Psoas muscle (tissue), 8 donors: ENCODE measurements around the gene RPP38. TPM values are rescaled to one million over a fixed set of nuclear protein-coding genes. Genes with fewer than 3 reads are reported as not detected.

Source experiments
- ATAC-seq, 4 donors: fragments of 200-7000 bp; cut with Tn5 transposase; one replicate each; pipeline ENCODE4 v1.9.1; 2020; ENCODE audit warnings: moderate library complexity in 3 of 4, mild to moderate bottlenecking in 2 of 4
- DNase-seq, 2 donors: peaks; one replicate each; pipeline ENCODE4 v3.0.0-alpha.2; 2020
- H3K27ac ChIP-seq: fragments of 200-600 bp; one replicate; pipeline ENCODE4 v1.8.0; 2022
- H3K27me3 ChIP-seq, 3 donors: fragments of 200-600 bp in 1 of 3; one replicate each; pipeline versions ENCODE4 v1.6.1 to v1.8.0; 2013 to 2022; ENCODE audit warnings: low read length in 2 of 3, mild to moderate bottlenecking in 2 of 3, moderate library complexity in 1 of 3; ENCODE audit not compliant: insufficient read depth in 3 of 3
- H3K36me3 ChIP-seq, 2 donors: fragments of 200-600 bp in 1 of 2; one replicate each; pipeline versions ENCODE4 v1.6.1 to v1.8.0; 2013 to 2022; ENCODE audit warnings: low read depth in 1 of 2, mild to moderate bottlenecking in 1 of 2, moderate library complexity in 1 of 2; ENCODE audit not compliant: insufficient read depth in 1 of 2
- H3K4me1 ChIP-seq: fragments of 200-600 bp; one replicate; pipeline ENCODE4 v1.8.0; 2022
- H3K4me3 ChIP-seq: fragments of 200-600 bp; one replicate; pipeline ENCODE4 v1.8.0; 2022; ENCODE audit warnings: mild to moderate bottlenecking
- H3K9me3 ChIP-seq: fragments of 200-600 bp; one replicate; pipeline ENCODE4 v1.8.0; 2022
- CTCF ChIP-seq: fragments of 200-600 bp; IDR thresholded peaks from one replicate; pipeline ENCODE4 v1.8.0; 2022; ENCODE audit warnings: antibody characterized with exemption
- WGBS, 3 donors: extraction: QIAGEN DNeasy Blood & Tissue Kit; methylation state at CpG; one replicate each; pipeline versions ENCODE4 v1.1.6 to v1.1.7; 2013; 5-methylcytosine and 5-hydroxymethylcytosine counted together
- intact Hi-C, 2 donors: fragments of 100-400 bp; cut with DNase I; formaldehyde crosslinking; loops; one replicate each; pipeline versions ENCODE4 v1.11.0 to v1.14.2; 2022
- polyA plus RNA-seq, 3 donors: library from polyadenylated mRNA; stranded (reverse); fragments of 200-250 nt; gene quantifications; one replicate each; pipeline ENCODE4 v1.2.3, GENCODE V29; 2013
- total RNA-seq, 4 donors: library from RNA; stranded (reverse); fragmentation: NEBNext Ultra II Directional in 2 of 4; extraction: Animal tissue kit (Norgen Biotek cat#: 25700) in 2 of 4; gene quantifications; one replicate each; pipeline versions ENCODE4 v1.2.1 to v1.2.4, GENCODE V29; 2021 to 2023
- donor health status: healthy with polysubstance abuse.
- donor health status: DM: no; HTN: no; CAD: no; lungs with moderate emphysema.
- donor health status: Bipolar disorder and iron deficiency.
- donor health status: healthy.
- donor health status: DM: yes; HTN: yes; CAD: no.
- donor health status: DM: no; HTN: no; CAD: no.
- donor health status: DM: no; HTN: no; CAD: no.
- donor health status: DM: yes; HTN: yes; CAD: no.

The RPP38 gene
- total and polyA plus RNA-seq, 7 donors, result 7.3 to 21.9 (median 17.2) TPM

GRCh38 chr10:15084502-15084922, 12.6 kb upstream of the RPP38 start:
- 4 to 12% (median 6%) methylated on average over 7 of the region's 7 CpGs for WGBS, 3 donors
- intact Hi-C loops, result no loop called here

GRCh38 chr10:15088428-15089261, 8.5 kb upstream of the RPP38 start, which contains the start of gene ACBD7:
ACBD7 (minus strand) TSS chr10:15088776; CDS start chr10:15088728, 48 bp downstream.
- 6 to 7% (median 7%) methylated on average over 58 to 63 of the region's 63 CpGs for WGBS, 3 donors
- TF ChIP-seq CTCF, result peak; percentile 61

More at GRCh38 chr10:15084502-15084922, 12.6 kb upstream of the RPP38 start:
- H3K27ac ChIP-seq, result no peak overlapping the region
- peaks cover 0 to 16% (median 0%) of the 10 kb centered on the region in 3 donors for H3K27me3 ChIP-seq
- no peak for TF ChIP-seq CTCF
- peaks cover 9% of the 10 kb centered on the region for H3K4me1 ChIP-seq
- peak overlapping the region; percentile 62 for H3K4me3 ChIP-seq
- no peaks in the 10 kb centered on the region for H3K9me3 ChIP-seq
- no peaks in the 10 kb centered on the region for H3K36me3 ChIP-seq
- DNase-seq (no peak), ATAC-seq (peak in 3 of 4 donors; percentile 36 to 46 (median 42))

GRCh38 chr10:15091418-15091817, 5.7 kb upstream of the RPP38 start:
- ATAC-seq (no peak), DNase-seq (no peak)
- H3K4me1 ChIP-seq, result no peaks in the 10 kb centered on the region
- H3K4me3 ChIP-seq, result no peak overlapping the region
- H3K9me3 ChIP-seq, result no peaks in the 10 kb centered on the region
- H3K27ac ChIP-seq, result no peak overlapping the region
- no peaks in the 10 kb centered on the region for H3K36me3 ChIP-seq
- TF ChIP-seq CTCF, result no peak
- intact Hi-C loops, result no loop called here
- H3K27me3 ChIP-seq, result peaks cover 0 to 9% (median 0%) of the 10 kb centered on the region in 3 donors
- 83% methylated on average over 5 of the region's 5 CpGs for WGBS, 3 donors

More at GRCh38 chr10:15088428-15089261, 8.5 kb upstream of the RPP38 start, which contains the start of gene ACBD7:
- no peak within 1 kb of the TSS for H3K27ac ChIP-seq
- intact Hi-C loops, result no loop called here
- H3K9me3 ChIP-seq, result no peaks in the 10 kb centered on the region
- DNase-seq (peak; percentile 80 to 83), ATAC-seq (peak; percentile 97 to 99 (median 98))
- H3K36me3 ChIP-seq, result no peaks in the 10 kb centered on the region
- peak within 1 kb of the TSS; percentile 77 for H3K4me3 ChIP-seq
- peaks cover 8% of the 10 kb centered on the region for H3K4me1 ChIP-seq
- peaks cover 0 to 12% (median 0%) of the 10 kb centered on the region in 3 donors for H3K27me3 ChIP-seq

- Histone ChIP-seq H3K9me3 (no peaks in the 10 kb centered on the region), H3K27ac (no peak overlapping the region), H3K36me3 (no peaks in the 10 kb centered on the region), H3K27me3 (peaks cover 0 to 3% (median 0%) of the 10 kb centered on the region in 3 donors), H3K4me3 (no peak overlapping the region), H3K4me1 (peaks cover under 1% of the 10 kb centered on the region)
- intact Hi-C loops, result no loop called here
- DNase-seq, result no peak
- WGBS, 3 donors, result 83 to 89% (median 85%) methylated on average over 16 of the region's 16 CpGs
- TF ChIP-seq CTCF, result no peak
- no peak for ATAC-seq
These were observed 4.2 kb upstream of the RPP38 start for GRCh38 chr10:15092855-15093408.
